GM23338 (cell line): ENCODE measurements around the gene TEN1. TPM values are rescaled to one million over a fixed set of nuclear protein-coding genes. Genes with fewer than 3 reads are reported as not detected.
A peak's percentile ranks its signal among the peaks of the same experiment; 100 is the strongest.

Experiments
- ATAC-seq: fragments of 200-7000 bp; cut with Tn5 transposase; 3 replicates; pipeline ENCODE4 v1.9.1; 2020
- DNase-seq: peaks from one replicate; pipeline ENCODE4 v3.0.0-alpha.2; 2015; ENCODE audit warnings: low spot score
- H2AFZ ChIP-seq: fragments of 200-600 bp; sonication (generic); 2 replicates; pipeline ENCODE4 v1.8.0; 2016; ENCODE audit warnings: antibody characterized with exemption, mild to moderate bottlenecking, moderate library complexity
- H3F3A ChIP-seq: fragments of 200-600 bp; sonication (generic); replicated peaks from 2 replicates; pipeline ENCODE4 v1.8.0; 2017; ENCODE audit warnings: antibody characterized with exemption, mixed run types, low read depth
- H3K27ac ChIP-seq: fragments of 200-600 bp; sonication (generic); 2 replicates; pipeline ENCODE4 v1.6.1; 2016; ENCODE audit warnings: low read depth
- H3K27me3 ChIP-seq: fragments of 200-600 bp; sonication (generic); 2 replicates; pipeline ENCODE4 v1.8.0; 2016; ENCODE audit warnings: mild to moderate bottlenecking, mixed run types, moderate library complexity; ENCODE audit not compliant: insufficient read depth
- H3K36me3 ChIP-seq: fragments of 200-600 bp; sonication (generic); 2 replicates; pipeline ENCODE4 v1.8.0; 2016; ENCODE audit warnings: mild to moderate bottlenecking; ENCODE audit not compliant: insufficient read depth
- H3K4me1 ChIP-seq: fragments of 200-600 bp; sonication (generic); 2 replicates; pipeline ENCODE4 v1.8.0; 2016; ENCODE audit warnings: mild to moderate bottlenecking, moderate library complexity; ENCODE audit not compliant: insufficient read depth
- H3K4me2 ChIP-seq: fragments of 200-600 bp; sonication (generic); 2 replicates; pipeline ENCODE4 v1.7.1; 2017; ENCODE audit warnings: mixed run types
- H3K4me3 ChIP-seq: fragments of 200-600 bp; sonication (generic); 2 replicates; pipeline ENCODE4 v1.6.1; 2016; ENCODE audit warnings: mixed run types
- H3K79me2 ChIP-seq: fragments of 200-600 bp; sonication (generic); replicated peaks from 2 replicates; pipeline ENCODE4 v1.8.0; 2017; ENCODE audit warnings: mild to moderate bottlenecking; ENCODE audit not compliant: insufficient read depth
- H3K9me2 ChIP-seq: fragments of 200-600 bp; sonication (generic); 2 replicates; pipeline ENCODE4 v1.8.0; 2017; ENCODE audit not compliant: insufficient read depth
- H4K20me1 ChIP-seq: fragments of 200-600 bp; sonication (generic); replicated peaks from 2 replicates; pipeline ENCODE4 v1.8.0; 2017; ENCODE audit warnings: mild to moderate bottlenecking; ENCODE audit not compliant: insufficient read depth
- H3K27ac Mint-ChIP-seq: 2 replicates; pipeline ENCODE4 v1.8.0; 2020; ENCODE audit warnings: inconsistent platforms, mild to moderate bottlenecking, moderate library complexity, mixed read lengths
- H3K27me3 Mint-ChIP-seq: 3 replicates; pipeline ENCODE4 v1.8.0; 2022; ENCODE audit warnings: low read depth, mild to moderate bottlenecking, moderate library complexity, mixed read lengths, inconsistent platforms; ENCODE audit not compliant: insufficient read depth, poor library complexity
- H3K36me3 Mint-ChIP-seq: 3 replicates; pipeline ENCODE4 v1.8.0; 2021; ENCODE audit warnings: low read depth, mild to moderate bottlenecking, inconsistent platforms, moderate library complexity, mixed read lengths
- H3K4me1 Mint-ChIP-seq: 3 replicates; pipeline ENCODE4 v1.8.0; 2020; ENCODE audit warnings: mild to moderate bottlenecking, inconsistent platforms, mixed read lengths
- H3K4me3 Mint-ChIP-seq: 3 replicates; pipeline ENCODE4 v1.8.0; 2021; ENCODE audit warnings: moderate library complexity, mild to moderate bottlenecking, inconsistent platforms, mixed read lengths
- H3K9me3 Mint-ChIP-seq: 3 replicates; pipeline ENCODE4 v1.8.0; 2020; ENCODE audit warnings: moderate library complexity, mild to moderate bottlenecking, inconsistent platforms, mixed read lengths
- EZH2 ChIP-seq: fragments of 200-600 bp; sonication (generic); IDR thresholded peaks from one replicate; pipeline ENCODE4 v1.8.0; 2017; ENCODE audit warnings: antibody characterized with exemption, mild to moderate bottlenecking, low read depth; ENCODE audit not compliant: unreplicated experiment
- EZH2phosphoT487 ChIP-seq: fragments of 200-600 bp; sonication (generic); IDR thresholded peaks from one replicate; pipeline ENCODE4 v1.8.1; 2018; ENCODE audit warnings: antibody characterized with exemption; ENCODE audit not compliant: unreplicated experiment
- POLR2AphosphoS5 ChIP-seq: IDR thresholded peaks from 2 replicates; pipeline ENCODE4 v1.6.1; 2016; ENCODE audit warnings: antibody characterized with exemption, low read depth
- STAT1 ChIP-seq: IDR thresholded peaks from one replicate; pipeline ENCODE4 v1.6.1; 2016; ENCODE audit warnings: antibody characterized with exemption; ENCODE audit not compliant: unreplicated experiment
- ZNF331 ChIP-seq: fragments of 250-450 bp; sonication (Bioruptor Pico); IDR thresholded peaks from 2 replicates; pipeline ENCODE4 v1.5.0; 2020; ENCODE audit warnings: low read depth, mild to moderate bottlenecking, moderate library complexity
- polyA plus RNA-seq: library from polyadenylated mRNA; unstranded; fragments of >200 nt; fragmentation: Nextera tagmentation; extraction: Ambion mirVana; gene quantifications from 2 replicates; pipeline ENCODE4 v1.2.1, GENCODE V29; 2016
- total RNA-seq: library from RNA; depleted of rRNA; stranded (reverse); fragments of >200 nt; shearing (Covaris generic); gene quantifications from 2 replicates; pipeline ENCODE4 v1.2.3, GENCODE V29; 2014
- TF ChIP-seq, protein P1 (sequence below), 2 experiments: fragments of 200-600 bp in 1 of 2; sonication (generic) in 1 of 2; conservative IDR thresholded peaks; 2 replicates each; pipeline versions ENCODE4 v1.5.1 to v1.6.1; 2016 to 2017; ENCODE audit warnings: antibody characterized with exemption in 2 of 2, low read depth in 2 of 2, mild to moderate bottlenecking in 2 of 2, moderate library complexity in 1 of 2

Gene TEN1
- total and polyA plus RNA-seq, 2 experiments from 2014 or later, result 11.3 to 14.1 TPM

- H3K27me3 ChIP-seq, result no peaks in the 10 kb centered on the region
- H3F3A ChIP-seq, result 0 out of 2 replicates have a peak, but pooled peaks cover 3% of the 10 kb centered on the region
- no peak overlapping the region for H3K4me3 Mint-ChIP-seq
- DNase-seq (no peak), ATAC-seq (no peak)
- H3K36me3 ChIP-seq, result no peaks in the 10 kb centered on the region
- peaks cover 10% of the 10 kb centered on the region for H3K27me3 Mint-ChIP-seq
- no peak overlapping the region for H3K4me3 ChIP-seq
- no peaks in the 10 kb centered on the region for H4K20me1 ChIP-seq
- TF ChIP-seq EZH2 (no peak), STAT1 (no peak), POLR2AphosphoS5 (no peak), ZNF331 (CRISPR knock-in tag) (no peak)
- TF ChIP-seq, protein P1, sequence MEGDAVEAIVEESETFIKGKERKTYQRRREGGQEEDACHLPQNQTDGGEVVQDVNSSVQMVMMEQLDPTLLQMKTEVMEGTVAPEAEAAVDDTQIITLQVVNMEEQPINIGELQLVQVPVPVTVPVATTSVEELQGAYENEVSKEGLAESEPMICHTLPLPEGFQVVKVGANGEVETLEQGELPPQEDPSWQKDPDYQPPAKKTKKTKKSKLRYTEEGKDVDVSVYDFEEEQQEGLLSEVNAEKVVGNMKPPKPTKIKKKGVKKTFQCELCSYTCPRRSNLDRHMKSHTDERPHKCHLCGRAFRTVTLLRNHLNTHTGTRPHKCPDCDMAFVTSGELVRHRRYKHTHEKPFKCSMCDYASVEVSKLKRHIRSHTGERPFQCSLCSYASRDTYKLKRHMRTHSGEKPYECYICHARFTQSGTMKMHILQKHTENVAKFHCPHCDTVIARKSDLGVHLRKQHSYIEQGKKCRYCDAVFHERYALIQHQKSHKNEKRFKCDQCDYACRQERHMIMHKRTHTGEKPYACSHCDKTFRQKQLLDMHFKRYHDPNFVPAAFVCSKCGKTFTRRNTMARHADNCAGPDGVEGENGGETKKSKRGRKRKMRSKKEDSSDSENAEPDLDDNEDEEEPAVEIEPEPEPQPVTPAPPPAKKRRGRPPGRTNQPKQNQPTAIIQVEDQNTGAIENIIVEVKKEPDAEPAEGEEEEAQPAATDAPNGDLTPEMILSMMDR (conservative IDR thresholded peaks at IDR 0.05; ENCODE audit: low read depth in 2 of 2), result no peak
- H3K36me3 Mint-ChIP-seq, result peaks cover 3% of the 10 kb centered on the region
- peaks cover 5% of the 10 kb centered on the region for H3K4me1 Mint-ChIP-seq
- no peak overlapping the region for H3K27ac Mint-ChIP-seq
- H3K79me2 ChIP-seq, result no peaks in the 10 kb centered on the region
- H3K4me1 ChIP-seq, result no peaks in the 10 kb centered on the region
- no peak overlapping the region for H3K4me2 ChIP-seq
- H2AFZ ChIP-seq, result no peak overlapping the region
- no peaks in the 10 kb centered on the region for H3K9me2 ChIP-seq
- H3K27ac ChIP-seq, result no peak overlapping the region
- H3K9me3 Mint-ChIP-seq, result no peaks in the 10 kb centered on the region; the same call in none of the 3 replicates
These were observed 25.8 kb downstream of the TEN1 start for GRCh38 chr17:76004750-76005262.

- ATAC-seq (peak; percentile 87), DNase-seq (peak; percentile 95)
- Histone ChIP-seq H3K4me2 (no peak overlapping the region), H2AFZ (no peak overlapping the region), H3K27ac (no peak overlapping the region), H4K20me1 (no peaks in the 10 kb centered on the region), H3K9me2 (no peaks in the 10 kb centered on the region), H3F3A (0 out of 2 replicates have a peak, but pooled peaks cover 3% of the 10 kb centered on the region), H3K79me2 (no peaks in the 10 kb centered on the region), H3K4me3 (no peak overlapping the region), H3K27me3 (no peaks in the 10 kb centered on the region), H3K4me1 (no peaks in the 10 kb centered on the region), H3K36me3 (no peaks in the 10 kb centered on the region)
- Mint-ChIP-seq H3K27ac (peak overlapping the region; percentile 93; the same call in 1 of the 2 replicates), H3K4me3 (no peak overlapping the region), H3K36me3 (peaks cover 3% of the 10 kb centered on the region), H3K27me3 (peaks cover 10% of the 10 kb centered on the region), H3K9me3 (no peaks in the 10 kb centered on the region; the same call in none of the 3 replicates), H3K4me1 (peaks cover 2% of the 10 kb centered on the region)
- no peak for TF ChIP-seq EZH2phosphoT487
- TF ChIP-seq, protein P1 (conservative IDR thresholded peaks at IDR 0.05; ENCODE audit: low read depth in 2 of 2), result peak; percentile 87 to 88
These were observed 26.5 kb downstream of the TEN1 start for GRCh38 chr17:76005263-76006149.
